Neural progenitor cell (in vitro differentiated cells): ENCODE results near the gene LBX2.
A peak's percentile ranks its signal among the peaks of the same experiment; 100 is the strongest.

Experiments
- EZH2 ChIP-seq: fragments of 200-600 bp; sonication (generic); IDR thresholded peaks from 2 replicates; pipeline ENCODE4 v1.6.1; 2017; ENCODE audit warnings: antibody characterized with exemption, mild to moderate bottlenecking, moderate library complexity
- EZH2phosphoT487 ChIP-seq: fragments of 200-600 bp; sonication (generic); IDR thresholded peaks from 2 replicates; pipeline ENCODE4 v1.6.1; 2017; ENCODE audit warnings: antibody characterized with exemption
- TF ChIP-seq, protein P1 (sequence below): fragments of 200-600 bp; sonication (generic); IDR thresholded peaks from 2 replicates; pipeline ENCODE4 v1.5.1; 2017; ENCODE audit warnings: antibody characterized with exemption, mild to moderate bottlenecking

DNA sequence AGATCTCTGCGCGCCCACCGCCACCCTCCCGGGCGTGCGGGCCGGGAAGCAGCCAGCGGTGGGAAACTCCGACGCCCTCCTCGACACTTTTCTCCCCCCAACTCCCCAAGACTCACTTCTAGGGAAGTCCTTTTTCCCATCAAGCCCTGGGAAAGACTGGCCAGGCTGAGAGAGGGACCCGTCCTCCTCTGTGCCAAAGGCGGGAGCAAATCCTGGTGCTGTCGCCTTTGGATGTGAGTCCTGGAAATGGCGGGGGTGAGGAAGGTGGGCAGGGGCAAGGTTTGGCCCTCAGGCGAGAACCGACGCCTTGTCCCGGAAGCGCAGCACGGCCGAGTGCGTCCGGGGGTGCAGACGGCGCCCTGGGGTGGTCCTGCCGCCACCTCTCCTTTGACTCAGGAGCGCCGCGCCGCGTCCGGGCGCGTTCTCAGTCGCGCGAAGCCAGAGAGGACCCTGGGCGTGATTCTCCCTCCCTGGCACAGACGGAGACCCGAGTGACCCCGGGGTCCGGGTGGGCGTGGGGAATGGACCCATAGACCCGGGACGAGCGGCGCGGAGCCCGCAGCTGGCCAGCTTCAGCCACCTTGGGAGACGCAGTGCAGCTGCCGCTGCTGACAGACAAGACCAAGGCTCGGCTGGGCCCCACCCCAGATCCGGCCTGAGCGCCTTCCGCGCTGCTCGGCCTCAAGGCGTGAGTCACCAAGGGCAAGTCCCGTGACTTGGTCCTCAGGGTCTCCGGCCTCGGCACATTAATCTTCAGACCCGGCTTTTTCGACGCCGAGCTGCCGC lies 3.5 kb upstream of the LBX2 start:
- TF ChIP-seq, protein P1, sequence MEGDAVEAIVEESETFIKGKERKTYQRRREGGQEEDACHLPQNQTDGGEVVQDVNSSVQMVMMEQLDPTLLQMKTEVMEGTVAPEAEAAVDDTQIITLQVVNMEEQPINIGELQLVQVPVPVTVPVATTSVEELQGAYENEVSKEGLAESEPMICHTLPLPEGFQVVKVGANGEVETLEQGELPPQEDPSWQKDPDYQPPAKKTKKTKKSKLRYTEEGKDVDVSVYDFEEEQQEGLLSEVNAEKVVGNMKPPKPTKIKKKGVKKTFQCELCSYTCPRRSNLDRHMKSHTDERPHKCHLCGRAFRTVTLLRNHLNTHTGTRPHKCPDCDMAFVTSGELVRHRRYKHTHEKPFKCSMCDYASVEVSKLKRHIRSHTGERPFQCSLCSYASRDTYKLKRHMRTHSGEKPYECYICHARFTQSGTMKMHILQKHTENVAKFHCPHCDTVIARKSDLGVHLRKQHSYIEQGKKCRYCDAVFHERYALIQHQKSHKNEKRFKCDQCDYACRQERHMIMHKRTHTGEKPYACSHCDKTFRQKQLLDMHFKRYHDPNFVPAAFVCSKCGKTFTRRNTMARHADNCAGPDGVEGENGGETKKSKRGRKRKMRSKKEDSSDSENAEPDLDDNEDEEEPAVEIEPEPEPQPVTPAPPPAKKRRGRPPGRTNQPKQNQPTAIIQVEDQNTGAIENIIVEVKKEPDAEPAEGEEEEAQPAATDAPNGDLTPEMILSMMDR = peak; percentile 40
- TF ChIP-seq EZH2phosphoT487 (no peak), EZH2 (peak; percentile 98)
